ENCODE data around the gene ATG16L2. TPM values are rescaled to one million over a fixed set of nuclear protein-coding genes. Genes with fewer than 3 reads are reported as not detected.

Gene ATG16L2, protein sequence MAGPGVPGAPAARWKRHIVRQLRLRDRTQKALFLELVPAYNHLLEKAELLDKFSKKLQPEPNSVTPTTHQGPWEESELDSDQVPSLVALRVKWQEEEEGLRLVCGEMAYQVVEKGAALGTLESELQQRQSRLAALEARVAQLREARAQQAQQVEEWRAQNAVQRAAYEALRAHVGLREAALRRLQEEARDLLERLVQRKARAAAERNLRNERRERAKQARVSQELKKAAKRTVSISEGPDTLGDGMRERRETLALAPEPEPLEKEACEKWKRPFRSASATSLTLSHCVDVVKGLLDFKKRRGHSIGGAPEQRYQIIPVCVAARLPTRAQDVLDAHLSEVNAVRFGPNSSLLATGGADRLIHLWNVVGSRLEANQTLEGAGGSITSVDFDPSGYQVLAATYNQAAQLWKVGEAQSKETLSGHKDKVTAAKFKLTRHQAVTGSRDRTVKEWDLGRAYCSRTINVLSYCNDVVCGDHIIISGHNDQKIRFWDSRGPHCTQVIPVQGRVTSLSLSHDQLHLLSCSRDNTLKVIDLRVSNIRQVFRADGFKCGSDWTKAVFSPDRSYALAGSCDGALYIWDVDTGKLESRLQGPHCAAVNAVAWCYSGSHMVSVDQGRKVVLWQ
- 10 to 100 TPM in 5 of 6 experiments, 1 to 10 TPM in 1; 8.6 to 23.8 (median 15.4) TPM for total RNA-seq
- long read RNA-seq, partial matches to known transcripts: 3 of 6 reads
- long read RNA-seq, other reads (novel, unspliced or antisense): 2 of 6 reads

GRCh38 chr11:72814286-72815109 lies at the start of gene ATG16L2:
Gene ATG16L2, plus strand, starts transcription at chr11:72814411. Its CDS starts 35 bp downstream, at chr11:72814446.
- WGBS (ENCODE audit: insufficient coverage, low coverage, low lambda C conversion rate, missing lambda C conversion rate): 0% methylated on average over 4 of the region's 75 CpGs
- peaks cover 0 to 5% (median 0%) of the 10 kb centered on the region in 4 donors for H3K36me3 ChIP-seq
- ATAC-seq (peak; percentile 88 to 94 (median 91)), DNase-seq (peak; percentile 91 to 92 (median 92))
- no peaks in the 10 kb centered on the region for H3K9me3 ChIP-seq
- peaks cover 0 to 21% (median 3%) of the 10 kb centered on the region in 4 donors for H3K4me1 ChIP-seq
- TF ChIP-seq POLR2A (IDR thresholded peaks at IDR 0.05): peak; percentile 61
- TF ChIP-seq, protein P1, sequence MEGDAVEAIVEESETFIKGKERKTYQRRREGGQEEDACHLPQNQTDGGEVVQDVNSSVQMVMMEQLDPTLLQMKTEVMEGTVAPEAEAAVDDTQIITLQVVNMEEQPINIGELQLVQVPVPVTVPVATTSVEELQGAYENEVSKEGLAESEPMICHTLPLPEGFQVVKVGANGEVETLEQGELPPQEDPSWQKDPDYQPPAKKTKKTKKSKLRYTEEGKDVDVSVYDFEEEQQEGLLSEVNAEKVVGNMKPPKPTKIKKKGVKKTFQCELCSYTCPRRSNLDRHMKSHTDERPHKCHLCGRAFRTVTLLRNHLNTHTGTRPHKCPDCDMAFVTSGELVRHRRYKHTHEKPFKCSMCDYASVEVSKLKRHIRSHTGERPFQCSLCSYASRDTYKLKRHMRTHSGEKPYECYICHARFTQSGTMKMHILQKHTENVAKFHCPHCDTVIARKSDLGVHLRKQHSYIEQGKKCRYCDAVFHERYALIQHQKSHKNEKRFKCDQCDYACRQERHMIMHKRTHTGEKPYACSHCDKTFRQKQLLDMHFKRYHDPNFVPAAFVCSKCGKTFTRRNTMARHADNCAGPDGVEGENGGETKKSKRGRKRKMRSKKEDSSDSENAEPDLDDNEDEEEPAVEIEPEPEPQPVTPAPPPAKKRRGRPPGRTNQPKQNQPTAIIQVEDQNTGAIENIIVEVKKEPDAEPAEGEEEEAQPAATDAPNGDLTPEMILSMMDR (IDR thresholded peaks at IDR 0.05): peak in 3 of 4 donors; percentile 38 to 49 (median 48)
- peak within 1 kb of the TSS; percentile 65 to 88 (median 81) for H3K4me3 ChIP-seq
- H3K27ac ChIP-seq: peak within 1 kb of the TSS; percentile 94 to 99 (median 98)
- H3K27me3 ChIP-seq: no peaks in the 10 kb centered on the region
- intact Hi-C loops (cut with DNase I): no loop called here

DNA sequence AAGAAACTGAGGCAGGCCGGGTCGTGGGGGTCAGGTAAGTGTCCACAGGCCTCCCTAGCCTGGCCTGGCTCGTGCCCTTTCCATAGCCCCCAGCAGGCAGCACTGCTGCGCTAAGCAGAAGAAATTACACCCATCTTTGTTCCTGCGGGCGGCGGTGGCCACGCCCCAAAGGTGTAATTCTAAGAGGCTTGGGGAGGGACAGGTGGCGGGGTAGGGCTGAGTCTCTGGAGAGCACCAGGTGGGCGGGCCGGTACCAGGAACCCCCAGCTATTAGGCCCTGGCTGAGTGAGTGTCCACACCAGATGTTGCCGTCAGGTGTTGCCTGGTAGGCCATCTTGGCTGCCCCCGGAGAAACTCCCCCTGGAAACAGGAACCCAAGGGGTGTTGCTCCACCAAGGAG lies 49.7 kb upstream of the ATG16L2 start:
- Histone ChIP-seq H3K36me3 (peaks cover 0 to 20% (median 3%) of the 10 kb centered on the region in 4 donors), H3K27ac (no peak overlapping the region)

GRCh38 chr11:72766152-72766902 lies 47.9 kb upstream of the ATG16L2 start:
- H3K4me3 ChIP-seq: no peak overlapping the region
- DNase-seq (peak in 1 of 3 donors; percentile 76), ATAC-seq (peak; percentile 62 to 83 (median 80))
- 21% methylated on average over 6 of the region's 12 CpGs for WGBS (ENCODE audit: insufficient coverage, low coverage, low lambda C conversion rate, missing lambda C conversion rate)
- H3K9me3 ChIP-seq: no peaks in the 10 kb centered on the region
- H3K27me3 ChIP-seq: no peaks in the 10 kb centered on the region
- peak overlapping the region in 1 of 3 donors; percentile 49 for H3K27ac ChIP-seq
- H3K36me3 ChIP-seq: peaks cover 0 to 14% (median 3%) of the 10 kb centered on the region in 4 donors
- peaks cover 0 to 74% (median 21%) of the 10 kb centered on the region in 4 donors for H3K4me1 ChIP-seq
- intact Hi-C loops (cut with DNase I): no loop called here
- no peak for TF ChIP-seq POLR2A (IDR thresholded peaks at IDR 0.05)
- TF ChIP-seq, protein P1 (IDR thresholded peaks at IDR 0.05): no peak

More for the DNA sequence above, 49.7 kb upstream of the ATG16L2 start:
- ATAC-seq: no peak
- TF ChIP-seq, protein P1 (IDR thresholded peaks at IDR 0.05): no peak
- H3K4me1 ChIP-seq: peaks cover 0 to 62% (median 21%) of the 10 kb centered on the region in 4 donors
- H3K27me3 ChIP-seq: no peaks in the 10 kb centered on the region
- WGBS (ENCODE audit: insufficient coverage, low coverage, low lambda C conversion rate, missing lambda C conversion rate): 80% methylated on average over 1 of the region's 13 CpGs
- H3K4me3 ChIP-seq: no peak overlapping the region
- DNase-seq: no peak
- intact Hi-C loops (cut with DNase I): no loop called here
- H3K9me3 ChIP-seq: no peaks in the 10 kb centered on the region
